Stimulated activated CD4-positive, alpha-beta T cell treated with anti-CD3 and anti-CD28 coated beads, Interleukin-15, amount 100 ng/mL, for 48 hours (primary cell): Measurements from ENCODE around the gene MLLT3.
"Not testable (repeated sequence)": the region's sequence is repeated elsewhere in the genome, so short reads cannot be mapped to it uniquely, and the experiment has no call there.

ENCODE experiments used
- DNase-seq, 2 donors: peaks; one replicate each; pipeline ENCODE4 v3.0.0-alpha.2; 2020; ENCODE audit warnings: low read depth in 2 of 2

MLLT3 gene

DNA sequence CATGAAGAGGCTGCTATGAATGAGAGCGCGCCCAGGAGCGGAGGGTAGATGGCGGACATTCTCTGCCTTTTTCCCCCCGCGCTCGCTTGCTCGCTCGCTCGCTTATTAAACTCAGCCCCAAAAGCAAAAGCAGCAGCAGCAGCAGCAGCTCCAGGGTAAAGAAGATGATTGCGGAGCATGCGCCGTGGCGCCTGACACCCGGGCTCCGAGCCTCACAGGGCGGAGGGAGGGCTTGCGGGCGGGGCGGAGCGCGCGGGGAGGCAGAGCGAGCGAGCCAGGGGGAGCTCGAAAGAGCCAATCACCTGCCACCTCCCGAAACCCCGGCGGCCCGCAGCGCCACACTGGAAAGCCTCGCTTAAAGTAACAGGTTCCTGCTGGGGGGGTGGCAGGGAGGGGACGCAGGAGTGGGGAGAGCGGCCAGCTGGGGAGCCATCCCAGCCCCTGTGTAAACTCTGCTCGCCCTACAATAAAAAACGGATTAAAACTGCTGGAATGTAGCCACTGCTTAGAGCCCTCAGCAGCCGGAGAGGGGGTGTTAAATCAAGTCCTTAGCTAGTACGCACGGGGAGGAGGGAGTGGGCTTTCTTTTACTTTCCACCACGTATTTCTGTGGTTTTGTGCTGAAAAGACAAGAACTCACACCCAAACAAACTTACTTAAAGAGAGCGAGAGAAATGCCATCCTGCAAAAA lies at the start of gene MLLT3:
Gene MLLT3 (minus strand): TSS at position 170 of the 691 bp plus-strand sequence.
- peak; percentile 94 to 95 for DNase-seq

GRCh38 chr9:20671635-20672034 lies 49.3 kb upstream of the MLLT3 start:
- no peak for DNase-seq

- no peak for DNase-seq
Observed at GRCh38 chr9:20670395-20670794, 48.1 kb upstream of the MLLT3 start.

- DNase-seq = no peak
Observed at GRCh38 chr9:20664501-20664900, 42.2 kb upstream of the MLLT3 start.

DNA sequence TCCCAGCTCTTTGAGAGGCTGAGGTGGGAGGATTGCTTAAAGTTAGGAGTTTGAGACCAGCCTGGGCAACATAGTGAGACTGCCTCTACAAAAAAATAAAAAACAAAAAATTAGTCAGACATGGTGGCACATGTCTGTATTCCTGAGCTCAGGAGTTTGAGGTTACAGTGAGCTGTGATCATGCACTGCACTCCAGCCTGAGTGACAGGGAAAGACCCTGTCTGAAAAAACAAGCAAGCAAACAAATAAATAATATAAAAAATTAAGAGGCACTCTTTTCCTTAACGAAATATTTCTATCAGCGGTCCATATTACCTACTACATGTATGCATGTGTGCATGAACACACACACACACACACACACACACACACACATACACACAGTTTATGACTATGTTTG lies 40.8 kb upstream of the MLLT3 start:
- DNase-seq = no peak

DNA sequence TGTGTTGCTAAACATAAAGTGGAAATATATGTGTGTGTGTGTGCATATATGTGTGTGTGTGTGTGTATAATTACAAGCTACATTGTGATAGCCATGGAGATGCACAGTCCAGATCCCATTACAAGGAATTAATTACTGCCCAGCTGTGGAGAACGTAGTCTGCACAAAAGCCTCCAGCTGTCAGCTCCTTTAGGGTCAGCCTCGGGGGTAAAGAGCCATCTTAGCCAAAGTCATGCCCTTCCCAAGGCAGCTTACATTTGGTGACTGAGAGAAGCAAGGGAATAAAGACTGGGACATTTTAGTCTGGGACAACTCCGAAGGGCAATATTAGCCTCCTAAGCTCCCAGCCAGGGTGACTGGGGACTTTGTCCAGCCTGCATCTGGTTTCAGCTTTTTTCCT lies 39.9 kb upstream of the MLLT3 start:
- no peak for DNase-seq

DNA sequence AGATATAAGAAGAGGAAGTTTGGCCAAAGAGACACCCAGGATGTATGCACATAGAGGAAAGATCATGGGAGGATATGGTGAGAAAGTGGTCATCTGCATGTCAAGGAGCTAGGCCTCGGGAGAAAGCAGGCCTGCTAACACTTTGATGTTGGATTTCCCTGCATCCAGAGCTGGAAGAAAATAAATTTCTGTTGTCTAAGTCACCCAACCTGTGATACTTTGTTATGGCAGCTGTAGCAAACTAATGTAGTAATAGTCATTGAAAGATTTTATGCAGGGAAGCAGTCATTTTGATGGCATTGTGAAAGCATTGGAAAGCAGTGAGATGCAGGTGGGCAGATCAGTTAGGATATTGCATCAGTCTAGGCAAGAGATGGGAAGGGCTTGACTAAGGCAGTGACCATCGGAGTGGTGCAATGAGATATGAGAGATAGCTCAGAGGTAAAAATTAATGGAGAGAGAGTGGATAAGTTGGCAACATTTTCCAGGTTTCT lies 37.2 kb upstream of the MLLT3 start:
- no peak for DNase-seq

GRCh38 chr9:20658677-20659473 lies 36.6 kb upstream of the MLLT3 start:
- DNase-seq = no peak

DNA sequence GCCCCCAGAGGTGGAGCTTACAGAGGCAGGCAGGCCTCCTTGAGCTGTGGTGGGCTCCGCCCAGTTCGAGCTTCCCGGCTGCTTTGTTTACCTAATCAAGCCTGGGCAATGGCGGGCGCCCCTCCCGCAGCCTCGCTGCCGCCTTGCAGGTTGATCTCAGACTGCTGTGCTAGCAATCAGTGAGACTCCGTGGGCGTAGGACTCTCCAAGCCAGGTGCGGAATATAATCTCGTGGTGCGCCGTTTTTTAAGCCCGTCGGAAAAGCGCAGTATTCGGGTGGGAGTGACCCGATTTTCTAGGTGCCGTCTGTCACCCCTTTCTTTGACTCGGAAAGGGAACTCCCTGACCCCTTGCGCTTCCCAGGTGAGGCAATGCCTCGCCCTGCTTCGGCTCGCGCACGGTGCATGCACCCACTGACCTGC lies 36.0 kb upstream of the MLLT3 start:
- not testable (repeated sequence) for DNase-seq

GRCh38 chr9:20651939-20652338 lies 29.6 kb upstream of the MLLT3 start:
- DNase-seq = no peak

GRCh38 chr9:20650750-20651299 lies 28.5 kb upstream of the MLLT3 start:
- DNase-seq = no peak

- DNase-seq = no peak
Observed at GRCh38 chr9:20650313-20650712, 28.0 kb upstream of the MLLT3 start.

GRCh38 chr9:20649381-20649780 lies 27.1 kb upstream of the MLLT3 start:
- no peak for DNase-seq

GRCh38 chr9:20646656-20647055 lies 24.4 kb upstream of the MLLT3 start:
- no peak for DNase-seq

DNA sequence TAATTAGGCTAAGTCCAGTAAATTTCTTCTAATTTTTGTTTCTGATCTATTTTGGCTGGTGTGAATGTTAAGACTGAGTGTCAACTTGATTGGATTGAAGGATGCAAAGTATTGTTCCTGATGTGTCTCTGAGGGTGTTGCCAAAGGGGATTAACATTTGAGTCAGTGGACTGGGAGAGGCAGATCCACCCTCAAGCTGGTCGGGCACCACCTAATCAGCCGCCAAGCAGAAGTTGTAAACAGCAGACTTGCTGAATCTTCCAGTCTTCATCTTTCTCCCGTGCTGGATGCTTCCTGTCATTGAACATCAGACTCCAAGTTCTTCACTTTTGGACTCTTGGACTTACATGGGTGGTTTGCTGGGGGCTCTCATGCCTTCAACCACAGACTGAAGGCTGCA lies 21.4 kb upstream of the MLLT3 start:
- no peak for DNase-seq

- no peak for DNase-seq
Observed at GRCh38 chr9:20642045-20642444, 19.7 kb upstream of the MLLT3 start.

DNA sequence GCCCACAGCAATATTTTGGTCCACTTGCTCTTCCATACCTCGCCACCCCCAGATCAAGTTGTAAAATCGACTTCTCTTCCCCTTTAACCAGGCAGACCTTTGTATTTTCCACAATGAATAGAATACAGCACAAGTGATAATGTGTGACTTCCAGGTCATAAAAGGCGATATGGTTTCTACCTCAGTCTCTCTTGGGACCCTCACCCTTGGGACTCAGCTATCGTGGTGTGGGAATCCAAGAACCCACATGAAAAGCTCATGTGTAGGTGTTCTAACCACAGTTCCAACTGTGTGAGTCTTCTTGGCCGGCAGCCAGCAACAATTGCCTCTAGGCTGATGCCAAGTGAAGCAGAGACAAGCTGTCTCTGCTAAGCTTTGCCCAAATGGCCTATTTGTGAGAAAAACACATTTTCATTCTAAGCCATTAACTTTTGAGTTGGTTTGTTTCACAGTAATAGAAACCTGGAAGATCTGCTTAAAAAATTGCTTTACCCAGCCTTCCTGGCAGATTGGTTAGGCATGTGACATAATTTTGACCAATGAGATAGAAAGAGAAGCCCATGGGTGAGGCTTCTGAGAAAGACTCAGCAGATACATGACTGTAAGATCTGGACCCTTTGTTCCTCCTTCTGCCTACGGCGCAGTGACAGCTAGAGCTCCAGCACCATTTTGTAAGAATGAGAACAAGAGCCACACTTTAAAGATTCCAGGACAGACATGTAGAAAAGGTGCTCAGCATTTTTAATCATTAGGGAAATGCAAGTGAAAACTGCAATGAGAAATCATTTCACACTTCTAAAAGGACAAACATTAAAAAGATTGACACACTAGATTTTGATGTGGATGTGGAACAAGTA lies 18.3 kb upstream of the MLLT3 start:
- peak; percentile 68 to 70 for DNase-seq

DNA sequence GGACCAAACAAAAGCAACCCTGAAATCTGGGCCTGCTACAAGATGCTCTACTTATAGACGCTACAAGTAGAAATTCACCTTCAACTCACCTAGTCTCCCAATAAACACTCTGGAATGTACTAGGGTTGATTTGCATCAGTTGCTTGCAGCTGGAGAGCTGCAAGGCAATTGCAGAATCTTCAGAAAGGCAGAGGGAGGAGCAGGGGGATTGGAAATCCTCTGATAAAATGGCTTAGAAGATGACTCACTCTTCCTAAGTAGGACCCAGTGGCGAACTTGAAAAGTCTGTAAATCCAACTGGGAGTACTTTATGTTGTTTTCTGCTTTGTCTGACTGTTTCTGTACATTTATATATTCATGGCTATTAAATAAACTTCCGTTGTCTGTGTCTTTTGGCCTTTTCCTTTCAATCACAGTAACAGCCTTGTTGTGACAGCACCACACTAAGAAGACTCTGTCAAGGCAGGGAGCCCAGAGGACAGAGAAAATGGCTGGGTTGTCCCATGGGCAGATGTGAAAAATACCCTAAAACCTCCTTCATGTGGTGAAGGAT lies 14.7 kb upstream of the MLLT3 start:
- no peak for DNase-seq

DNA sequence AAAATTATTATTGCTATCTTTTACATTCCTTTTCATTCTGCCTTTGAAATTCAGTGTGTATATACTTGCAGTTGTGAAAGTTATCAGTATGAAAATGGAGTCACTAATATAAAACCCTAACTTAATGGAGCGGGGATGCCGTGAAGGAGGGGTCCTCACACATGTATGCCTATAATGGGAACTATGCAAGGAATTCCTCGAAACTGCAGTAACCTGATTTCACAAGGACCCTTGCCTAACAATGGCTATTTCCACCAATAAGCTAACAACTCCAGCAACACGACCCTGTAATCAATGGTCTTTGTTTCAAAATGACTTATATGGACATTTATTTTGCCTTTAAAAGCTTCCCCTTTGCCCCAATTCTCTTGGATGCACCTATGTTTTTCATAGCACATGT lies 12.6 kb upstream of the MLLT3 start:
- DNase-seq = no peak

GRCh38 chr9:20632705-20633104 lies 10.4 kb upstream of the MLLT3 start:
- no peak for DNase-seq

DNA sequence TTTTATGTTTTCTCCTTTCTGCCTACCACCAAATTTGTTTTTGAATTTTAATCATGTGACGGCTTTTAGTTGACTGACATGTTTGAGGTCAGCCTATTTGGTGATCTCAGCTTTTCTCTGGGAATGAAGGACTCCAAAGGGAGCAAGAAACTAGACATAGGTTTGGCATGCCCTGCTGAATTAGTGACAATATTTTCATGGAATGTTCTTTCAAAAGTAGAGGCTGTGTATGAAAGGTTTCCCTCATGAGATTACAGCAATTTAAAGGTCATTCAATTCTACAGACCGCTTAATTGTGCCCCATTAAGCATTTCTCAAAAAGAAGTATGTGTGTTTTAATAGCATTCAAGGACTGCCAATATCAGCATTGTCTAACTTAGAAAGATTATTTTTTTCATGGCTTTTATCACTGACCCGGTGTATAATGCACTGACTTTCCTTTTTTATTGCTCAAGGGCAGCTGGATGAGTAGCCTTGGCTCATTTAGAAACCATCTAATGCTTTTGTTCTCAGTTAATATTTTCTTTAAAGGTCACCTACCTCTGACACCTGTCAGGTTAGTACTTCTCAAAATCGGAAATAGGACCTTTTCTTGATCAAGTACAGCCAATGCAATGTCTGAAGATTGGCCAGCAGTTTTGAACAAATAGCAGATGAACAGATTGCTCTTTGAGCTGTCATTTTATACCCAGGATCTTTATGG lies 8.1 kb upstream of the MLLT3 start:
- DNase-seq = no peak
